IMR-90 (cell line): Measurements from ENCODE around the gene WFDC12. TPM values are rescaled to one million over a fixed set of nuclear protein-coding genes. Genes with fewer than 3 reads are reported as not detected.

Experiments used
- ATAC-seq: fragments of 200-7000 bp; cut with Tn5 transposase; 2 replicates; pipeline ENCODE4 v1.9.1; 2020; ENCODE audit warnings: low read depth, mild to moderate bottlenecking, moderate library complexity
- BruUV-seq: library from RNA; stranded (reverse); fragments of 400-500 nt; replicated peaks from 2 replicates; lab custom pipeline; 2021; lab: Mats Ljungman, UMichigan
- CTCF ChIA-PET: fragments of 300-600 bp; formaldehyde crosslinking; extraction: SDS; loops from one replicate; lab custom pipeline; 2021; ENCODE audit warnings: antibody characterized with exemption; lab: Yijun Ruan, JAX
- POLR2A ChIA-PET: fragments of 300-600 bp; sonication (Branson Sonifier 250); formaldehyde crosslinking; loops from one replicate; lab custom pipeline; 2022; ENCODE audit warnings: antibody characterized with exemption; ENCODE audit not compliant: unreplicated experiment; lab: Charles Lee
- DNase-seq: peaks from one replicate; pipeline ENCODE4 v3.0.0; 2013
- H2AFZ ChIP-seq: replicated peaks from 2 replicates; pipeline ENCODE3; 2013; ENCODE audit warnings: low read length, mild to moderate bottlenecking; ENCODE audit not compliant: poor library complexity
- H2AK5ac ChIP-seq: 2 replicates; pipeline ENCODE4 v1.6.1; 2013; ENCODE audit warnings: low read depth, low read length, inconsistent platforms
- H2AK9ac ChIP-seq: replicated peaks from 2 replicates; pipeline ENCODE3; 2013; ENCODE audit warnings: mild to moderate bottlenecking, low read depth, low read length, moderate library complexity; ENCODE audit not compliant: poor library complexity
- H2BK120ac ChIP-seq: 2 replicates; pipeline ENCODE4 v1.6.1; 2013; ENCODE audit warnings: low read depth, low read length, inconsistent platforms
- H2BK15ac ChIP-seq: 3 replicates; pipeline ENCODE4 v1.6.1; 2013; ENCODE audit warnings: low read depth, low read length, inconsistent platforms
- H2BK20ac ChIP-seq: 2 replicates; pipeline ENCODE4 v1.6.1; 2013; ENCODE audit warnings: low read depth, mild to moderate bottlenecking, inconsistent platforms, low read length, moderate library complexity
- H2BK5ac ChIP-seq: 2 replicates; pipeline ENCODE4 v1.6.1; 2013; ENCODE audit warnings: mild to moderate bottlenecking, low read depth, low read length, inconsistent platforms; ENCODE audit not compliant: poor library complexity, severe bottlenecking
- H3K14ac ChIP-seq: replicated peaks from 2 replicates; pipeline ENCODE4 v1.6.1; 2013; ENCODE audit warnings: low read depth, low read length, inconsistent platforms
- H3K18ac ChIP-seq: 2 replicates; pipeline ENCODE4 v1.6.1; 2013; ENCODE audit warnings: low read depth, low read length, control low read depth
- H3K23ac ChIP-seq: 2 replicates; pipeline ENCODE4 v1.6.1; 2013; ENCODE audit warnings: low read depth, low read length, inconsistent platforms
- H3K27ac ChIP-seq: 2 replicates; pipeline ENCODE4 v1.5.1; 2013; ENCODE audit warnings: mild to moderate bottlenecking, control low read depth, low read length; ENCODE audit not compliant: insufficient read depth
- H3K27me3 ChIP-seq: 2 replicates; pipeline ENCODE4 v1.6.1; 2013; ENCODE audit warnings: low read length; ENCODE audit not compliant: control insufficient read depth, insufficient read depth
- H3K36me3 ChIP-seq: 2 replicates; pipeline ENCODE4 v1.6.1; 2013; ENCODE audit warnings: low read length, mixed read lengths; ENCODE audit not compliant: control insufficient read depth, insufficient read depth
- H3K4ac ChIP-seq: 2 replicates; pipeline ENCODE4 v1.6.1; 2013; ENCODE audit warnings: low read depth, low read length, inconsistent platforms
- H3K4me1 ChIP-seq: 2 replicates; pipeline ENCODE4 v1.6.1; 2013; ENCODE audit warnings: low read length, mixed read lengths; ENCODE audit not compliant: control insufficient read depth, insufficient read depth
- H3K4me2 ChIP-seq: 2 replicates; pipeline ENCODE4 v1.6.1; 2013; ENCODE audit warnings: low read depth, mild to moderate bottlenecking, control low read depth, low read length, moderate library complexity
- H3K4me3 ChIP-seq: 2 replicates; pipeline ENCODE4 v1.5.1; 2013; ENCODE audit warnings: low read depth, mild to moderate bottlenecking, control low read depth, low read length, moderate library complexity; ENCODE audit not compliant: insufficient read depth
- H3K56ac ChIP-seq: 2 replicates; pipeline ENCODE4 v1.6.1; 2013; ENCODE audit warnings: low read length, inconsistent platforms; ENCODE audit not compliant: insufficient read depth; ENCODE audit errors: extremely low read depth
- H3K79me1 ChIP-seq, 2 experiments: 2 replicates each; pipeline ENCODE4 v1.6.1; 2013; ENCODE audit warnings: low read length in 2 of 2, inconsistent platforms in 1 of 2, low read depth in 1 of 2
- H3K9ac ChIP-seq: 2 replicates; pipeline ENCODE4 v1.6.1; 2013; ENCODE audit warnings: low read depth, low read length, control low read depth
- H3K9me1 ChIP-seq: 2 replicates; pipeline ENCODE4 v1.6.1; 2013; ENCODE audit warnings: low read length, inconsistent platforms; ENCODE audit not compliant: insufficient read depth
- H3K9me3 ChIP-seq: 2 replicates; pipeline ENCODE4 v1.6.1; 2013; ENCODE audit warnings: low read length; ENCODE audit not compliant: control insufficient read depth, insufficient read depth
- H4K20me1 ChIP-seq: 2 replicates; pipeline ENCODE4 v1.6.1; 2013; ENCODE audit warnings: low read length, inconsistent platforms; ENCODE audit not compliant: insufficient read depth
- H4K5ac ChIP-seq: 2 replicates; pipeline ENCODE4 v1.6.1; 2013; ENCODE audit warnings: mild to moderate bottlenecking, low read depth, low read length, control low read depth
- H4K8ac ChIP-seq, 2 experiments: 2 replicates each; pipeline ENCODE4 v1.6.1; 2013; ENCODE audit warnings: low read depth in 2 of 2, low read length in 2 of 2, control low read depth in 1 of 2, inconsistent platforms in 1 of 2
- H4K91ac ChIP-seq: 2 replicates; pipeline ENCODE4 v1.6.1; 2013; ENCODE audit warnings: low read depth, low read length, inconsistent platforms; ENCODE audit not compliant: insufficient read depth
- BHLHE40 ChIP-seq: fragments of 150-350 bp; IDR thresholded peaks from 2 replicates; pipeline ENCODE4 v1.6.1; 2016; ENCODE audit warnings: mild to moderate bottlenecking, low read depth, low read length
- CEBPB ChIP-seq: IDR thresholded peaks from 2 replicates; pipeline ENCODE4 v1.6.1; 2012; ENCODE audit warnings: low read depth, low read length, improper control_type of control experiment
- CHD1 ChIP-seq: IDR thresholded peaks from 2 replicates; pipeline ENCODE4 v1.6.1; 2012; ENCODE audit warnings: low read depth, low read length, improper control_type of control experiment
- CTCF ChIP-seq: conservative IDR thresholded peaks from 2 replicates; pipeline ENCODE4 v1.5.1; 2012; ENCODE audit warnings: mild to moderate bottlenecking, low read depth, low read length, improper control_type of control experiment
- ELK1 ChIP-seq: fragments of 150-350 bp; IDR thresholded peaks from 2 replicates; pipeline ENCODE4 v1.6.1; 2016; ENCODE audit warnings: low read depth, mild to moderate bottlenecking, low read length, moderate library complexity, borderline replicate concordance
- FOS ChIP-seq: fragments of 150-350 bp; IDR thresholded peaks from 2 replicates; pipeline ENCODE4 v1.6.1; 2016; ENCODE audit warnings: low read depth, low read length
- MAFK ChIP-seq: IDR thresholded peaks from 2 replicates; pipeline ENCODE4 v1.6.1; 2012; ENCODE audit warnings: low read depth, low read length, improper control_type of control experiment
- MAZ ChIP-seq: IDR thresholded peaks from 2 replicates; pipeline ENCODE4 v1.6.1; 2012; ENCODE audit warnings: low read depth, mild to moderate bottlenecking, low read length, improper control_type of control experiment, moderate library complexity, borderline replicate concordance
- MXI1 ChIP-seq: IDR thresholded peaks from 2 replicates; pipeline ENCODE4 v1.6.1; 2012; ENCODE audit warnings: low read depth, mild to moderate bottlenecking, low read length, moderate library complexity, borderline replicate concordance
- NFE2L2 ChIP-seq: fragments of 150-350 bp; IDR thresholded peaks from 2 replicates; pipeline ENCODE4 v1.6.1; 2016; ENCODE audit warnings: low read depth, mild to moderate bottlenecking, low read length
- POLR2A ChIP-seq: IDR thresholded peaks from 2 replicates; pipeline ENCODE4 v1.6.1; 2012; ENCODE audit warnings: mild to moderate bottlenecking, low read depth, low read length
- RAD21 ChIP-seq: IDR thresholded peaks from 2 replicates; pipeline ENCODE4 v1.6.1; 2012; ENCODE audit warnings: low read length, improper control_type of control experiment
- RCOR1 ChIP-seq: IDR thresholded peaks from 2 replicates; pipeline ENCODE4 v1.6.1; 2012; ENCODE audit warnings: mild to moderate bottlenecking, low read length, improper control_type of control experiment; ENCODE audit not compliant: insufficient replicate concordance
- RFX5 ChIP-seq: IDR thresholded peaks from 2 replicates; pipeline ENCODE4 v1.8.0; 2012; ENCODE audit warnings: low read depth, mild to moderate bottlenecking, low read length, moderate library complexity
- SMC3 ChIP-seq: fragments of 150-350 bp; IDR thresholded peaks from 2 replicates; pipeline ENCODE4 v1.6.1; 2016; ENCODE audit warnings: low read depth, mild to moderate bottlenecking, antibody characterized with exemption, low read length, moderate library complexity
- USF2 ChIP-seq: fragments of 150-350 bp; IDR thresholded peaks from 2 replicates; pipeline ENCODE4 v1.6.1; 2017; ENCODE audit warnings: mild to moderate bottlenecking, antibody characterized with exemption, low read length, low read depth
- WGBS, 2 experiments: methylation state at CpG; one replicate each; pipeline versions ENCODE4 v1.1.5 to v1.1.7; 2013; ENCODE audit warnings: missing lambda C conversion rate in 2 of 2; ENCODE audit not compliant: insufficient read length in 1 of 2; ENCODE audit errors: extremely low coverage in 2 of 2; 5-methylcytosine and 5-hydroxymethylcytosine counted together
- dilution Hi-C: fragments of 300-500 bp; cut with HindIII; formaldehyde crosslinking; loops from one replicate; pipeline ENCODE4 v1.14.3; 2018; ENCODE audit warnings: low sequenced_read_pairs; ENCODE audit not compliant: unreplicated experiment
- in situ Hi-C: fragments of 300-500 bp; cut with MboI; formaldehyde crosslinking; loops from 3 replicates; pipeline ENCODE4 v1.14.3; 2019; ENCODE audit warnings: low sequenced_read_pairs, inconsistent platforms, mixed read lengths
- intact Hi-C: fragments of 100-400 bp; cut with micrococcal nuclease; formaldehyde crosslinking; loops from 2 replicates; pipeline ENCODE4 v1.10.0; 2022
- polyA plus RNA-seq, 3 experiments: library from polyadenylated mRNA; depleted of rRNA; stranded (reverse); fragments of >200 nt; gene quantifications; 2 replicates each; pipeline ENCODE4 v1.2.3, GENCODE V29; 2012; ENCODE audit warnings: low replicate concordance in 1 of 3
- total RNA-seq: library from RNA; depleted of rRNA; stranded (reverse); fragments of >200 nt; gene quantifications from 2 replicates; pipeline ENCODE4 v1.2.3, GENCODE V29; 2012

WFDC12 gene
- total and polyA plus RNA-seq, 2 of the 4 experiments (the other 2 are of a cell fraction): not detected

- no peak overlapping the region for H3K4me2 ChIP-seq
- no peak for DNase-seq
- no peak overlapping the region for H3K4me3 ChIP-seq
- H3K18ac ChIP-seq: no peak overlapping the region
- no CpG with 5 or more reads among the region's 3 CpGs for WGBS, 2 experiments
- no peak overlapping the region for H4K91ac ChIP-seq
- H3K4me1 ChIP-seq: peaks cover 11% of the 10 kb centered on the region
- CTCF ChIA-PET: no interaction called here
- H3K36me3 ChIP-seq: 0 out of 2 replicates have a peak, but pooled peaks cover 1% of the 10 kb centered on the region
- no peak overlapping the region for H2AFZ ChIP-seq
- H3K27ac ChIP-seq: no peak overlapping the region
- H2AK5ac ChIP-seq: no peak overlapping the region
- no peak overlapping the region for H3K14ac ChIP-seq
- in situ Hi-C loops: no loop called here
- no peak overlapping the region for H4K8ac ChIP-seq
- H2BK20ac ChIP-seq: no peak overlapping the region
- H3K56ac ChIP-seq: no peak overlapping the region
- dilution Hi-C loops: no loop called here
- no peak for ATAC-seq
- no peak overlapping the region for H3K4ac ChIP-seq
- H4K20me1 ChIP-seq: no peaks in the 10 kb centered on the region
- no peak overlapping the region for H2AK9ac ChIP-seq
- no peaks in the 10 kb centered on the region; a peak in 1 of 4 replicates for H3K79me1 ChIP-seq
- no peak overlapping the region for H3K9ac ChIP-seq
- H2BK120ac ChIP-seq: no peak overlapping the region
- no peak overlapping the region for H3K23ac ChIP-seq
- no peak overlapping the region for H4K5ac ChIP-seq
- no peaks in the 10 kb centered on the region for H3K9me3 ChIP-seq
- BruUV-seq: no TSS peak
- no peak for TF ChIP-seq RFX5
- TF ChIP-seq NFE2L2: no peak
- TF ChIP-seq ELK1: no peak
- no peak for TF ChIP-seq CHD1
- no peak for TF ChIP-seq FOS
- no peak for TF ChIP-seq CTCF
- no peak for TF ChIP-seq MAZ
- no peak for TF ChIP-seq USF2
- TF ChIP-seq MXI1: no peak
- no peak for TF ChIP-seq RAD21
- no peak for TF ChIP-seq BHLHE40
- no peak for TF ChIP-seq POLR2A
- TF ChIP-seq SMC3: no peak
- no peak for TF ChIP-seq RCOR1
- TF ChIP-seq MAFK: no peak
- no peak for TF ChIP-seq CEBPB
- H3K9me1 ChIP-seq: no peaks in the 10 kb centered on the region; the same call in 1 of the 2 replicates
- no peak overlapping the region for H2BK15ac ChIP-seq
- no peaks in the 10 kb centered on the region for H3K27me3 ChIP-seq
- no peak overlapping the region for H2BK5ac ChIP-seq
- POLR2A ChIA-PET: no interaction called here
- intact Hi-C loops: no loop called here
These were observed 41.8 kb downstream of the WFDC12 start for GRCh38 chr20:45082468-45082867.
